Measurements from ENCODE around the gene PAX2.

Gene PAX2

GRCh38 chr10:100725071-100725471, 20.3 kb upstream of the PAX2 start:
- DNase-seq: no peak

- no peak for DNase-seq
These were observed 19.4 kb upstream of the PAX2 start for GRCh38 chr10:100725869-100726426.

GRCh38 chr10:100727808-100728207, 17.6 kb upstream of the PAX2 start:
- DNase-seq: no peak

- DNase-seq: peak; percentile 44 to 53
These were observed 16.2 kb upstream of the PAX2 start for GRCh38 chr10:100728928-100729861.

GRCh38 chr10:100729862-100730724, 15.3 kb upstream of the PAX2 start:
- DNase-seq: no peak

GRCh38 chr10:100730725-100731406, 14.5 kb upstream of the PAX2 start:
- DNase-seq: peak; percentile 52 to 61

- no peak for DNase-seq
These were observed 13.8 kb upstream of the PAX2 start for GRCh38 chr10:100731407-100732240.

- no peak for DNase-seq
These were observed 13.2 kb upstream of the PAX2 start for GRCh38 chr10:100732241-100732596.

- DNase-seq: no peak
These were observed 12.1 kb upstream of the PAX2 start for GRCh38 chr10:100733329-100733728.

- DNase-seq: no peak
These were observed 10.9 kb upstream of the PAX2 start for GRCh38 chr10:100734295-100735086.

GRCh38 chr10:100735087-100735336, 10.4 kb upstream of the PAX2 start:
- no peak for DNase-seq

- DNase-seq: no peak
These were observed 9.8 kb upstream of the PAX2 start for GRCh38 chr10:100735337-100736143.

GRCh38 chr10:100736144-100736808, 9.1 kb upstream of the PAX2 start:
- no peak for DNase-seq

GRCh38 chr10:100736809-100737354, 8.5 kb upstream of the PAX2 start:
- DNase-seq: no peak

GRCh38 chr10:100737355-100738054, 7.9 kb upstream of the PAX2 start:
- DNase-seq: peak in 1 of 2 experiments; percentile 34

- no peak for DNase-seq
These were observed 7.1 kb upstream of the PAX2 start for GRCh38 chr10:100738055-100738827.

- no peak for DNase-seq
These were observed 5.6 kb upstream of the PAX2 start for GRCh38 chr10:100739517-100740368.

Data from activated CD4-positive, alpha-beta T cell treated with anti-CD3 and anti-CD28 coated beads, Interleukin-2, amount 50 U/mL, for 48 hours (primary cell).